Transverse colon (tissue), 4 donors: Measurements from ENCODE around the gene UBE2J1. TPM values are rescaled to one million over a fixed set of nuclear protein-coding genes. Genes with fewer than 3 reads are reported as not detected.

Source experiments
- DNase-seq: peaks from one replicate; pipeline ENCODE4 v3.0.0-alpha.2; 2019
- H3K27ac ChIP-seq, 4 donors: fragments of 200-600 bp; sonication (generic); 2 replicates each; pipeline ENCODE4 v1.5.1; 2016 to 2018; ENCODE audit warnings: inconsistent platforms in 4 of 4
- H3K27me3 ChIP-seq: fragments of 200-600 bp; sonication (generic); 2 replicates; pipeline ENCODE4 v1.5.1; 2017; ENCODE audit warnings: inconsistent platforms
- H3K36me3 ChIP-seq, 4 donors: fragments of 200-600 bp; sonication (generic); 2 replicates each; pipeline ENCODE4 v1.5.1; 2017 to 2019; ENCODE audit warnings: inconsistent platforms in 4 of 4
- H3K4me1 ChIP-seq, 4 donors: fragments of 200-600 bp; sonication (generic); 2 replicates each; pipeline ENCODE4 v1.5.1; 2017 to 2020; ENCODE audit warnings: inconsistent platforms in 4 of 4
- H3K4me3 ChIP-seq, 4 donors: fragments of 200-600 bp; sonication (generic); 1 replicate in 1 of 4; 2 replicates in 3 of 4; pipeline versions ENCODE4 v1.5.1 to v1.6.1; 2017 to 2019; ENCODE audit warnings: inconsistent platforms in 4 of 4
- H3K9me3 ChIP-seq, 2 donors: fragments of 200-600 bp; sonication (generic); 2 replicates each; pipeline ENCODE4 v1.5.1; 2017 to 2019; ENCODE audit warnings: inconsistent platforms in 2 of 2
- EP300 ChIP-seq: sonication (generic); formaldehyde crosslinking; IDR thresholded peaks from one replicate; pipeline ENCODE4 v1.6.1; 2017; ENCODE audit warnings: antibody characterized with exemption, low read depth
- POLR2A ChIP-seq: fragments of 450-650 bp; IDR thresholded peaks from one replicate; pipeline ENCODE4 v1.6.1; 2016; ENCODE audit warnings: antibody characterized with exemption, mild to moderate bottlenecking, moderate library complexity
- POLR2AphosphoS5 ChIP-seq, 3 donors: sonication (generic); formaldehyde crosslinking; IDR thresholded peaks; one replicate each; pipeline ENCODE4 v1.6.1; 2016; ENCODE audit warnings: antibody characterized with exemption in 3 of 3
- WGBS, 2 donors: methylation state at CpG; one replicate each; pipeline ENCODE4 v1.1.5; 2018; ENCODE audit warnings: low coverage in 1 of 2; 5-methylcytosine and 5-hydroxymethylcytosine counted together
- in situ Hi-C, 4 donors: fragments of 200-750 bp; cut with MboI; loops; one replicate each; pipeline versions ENCODE4 v1.15.0 to v1.15.1; 2017; ENCODE audit warnings: low sequenced_read_pairs in 3 of 4, low pct_ligation_motif_present in 1 of 4, low pct_unique_long_range_greater_than_20kb in 1 of 4
- intact Hi-C: fragments of 100-400 bp; cut with DNase I; formaldehyde crosslinking; loops from one replicate; pipeline ENCODE4 v1.15.1; 2023; ENCODE audit warnings: low total_unique reads
- total RNA-seq, 4 donors: library from RNA; depleted of rRNA; stranded (reverse); fragments of >200 nt; gene quantifications; one replicate each; pipeline ENCODE4 v1.1.0, GENCODE V29; 2016
- TF ChIP-seq, protein P1 (sequence below), 5 experiments: fragments of 200-600 bp in 3 of 5; fragments of 450-650 bp in 2 of 5; sonication (generic) in 3 of 5; IDR thresholded peaks; 1 replicate in 2 of 5; 2 replicates in 3 of 5; pipeline ENCODE4 v1.5.1; 2016 to 2017; ENCODE audit warnings: antibody characterized with exemption in 5 of 5, inconsistent platforms in 3 of 5, mild to moderate bottlenecking in 2 of 5, moderate library complexity in 1 of 5

UBE2J1 gene
- total RNA-seq, 4 donors from 2014 or later, result 27.3 to 52.9 (median 38.2) TPM

- WGBS, 2 donors, result 75% methylated on average over 2 of the region's 2 CpGs
- Histone ChIP-seq H3K9me3 (no peaks in the 10 kb centered on the region), H3K36me3 (no peaks in the 10 kb centered on the region), H3K27ac (no peak overlapping the region), H3K27me3 (no peaks in the 10 kb centered on the region), H3K4me1 (peaks cover 4 to 67% (median 34%) of the 10 kb centered on the region in 4 donors), H3K4me3 (no peak overlapping the region)
- intact Hi-C loops (loop anchor here (10.0 kb wide), 1 partner anchor 383 kb away; the partner anchor contains the start of gene RNGTT), in situ Hi-C loops (no loop called here)
- no peak for DNase-seq
- TF ChIP-seq POLR2AphosphoS5 (IDR thresholded peaks at IDR 0.05), result no peak
- TF ChIP-seq POLR2A, result no peak
- no peak for TF ChIP-seq EP300
- TF ChIP-seq, protein P1, sequence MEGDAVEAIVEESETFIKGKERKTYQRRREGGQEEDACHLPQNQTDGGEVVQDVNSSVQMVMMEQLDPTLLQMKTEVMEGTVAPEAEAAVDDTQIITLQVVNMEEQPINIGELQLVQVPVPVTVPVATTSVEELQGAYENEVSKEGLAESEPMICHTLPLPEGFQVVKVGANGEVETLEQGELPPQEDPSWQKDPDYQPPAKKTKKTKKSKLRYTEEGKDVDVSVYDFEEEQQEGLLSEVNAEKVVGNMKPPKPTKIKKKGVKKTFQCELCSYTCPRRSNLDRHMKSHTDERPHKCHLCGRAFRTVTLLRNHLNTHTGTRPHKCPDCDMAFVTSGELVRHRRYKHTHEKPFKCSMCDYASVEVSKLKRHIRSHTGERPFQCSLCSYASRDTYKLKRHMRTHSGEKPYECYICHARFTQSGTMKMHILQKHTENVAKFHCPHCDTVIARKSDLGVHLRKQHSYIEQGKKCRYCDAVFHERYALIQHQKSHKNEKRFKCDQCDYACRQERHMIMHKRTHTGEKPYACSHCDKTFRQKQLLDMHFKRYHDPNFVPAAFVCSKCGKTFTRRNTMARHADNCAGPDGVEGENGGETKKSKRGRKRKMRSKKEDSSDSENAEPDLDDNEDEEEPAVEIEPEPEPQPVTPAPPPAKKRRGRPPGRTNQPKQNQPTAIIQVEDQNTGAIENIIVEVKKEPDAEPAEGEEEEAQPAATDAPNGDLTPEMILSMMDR (IDR thresholded peaks at IDR 0.05), result no peak
Measured at GRCh38 chr6:89347825-89348224, 4.7 kb downstream of the UBE2J1 start.

DNA sequence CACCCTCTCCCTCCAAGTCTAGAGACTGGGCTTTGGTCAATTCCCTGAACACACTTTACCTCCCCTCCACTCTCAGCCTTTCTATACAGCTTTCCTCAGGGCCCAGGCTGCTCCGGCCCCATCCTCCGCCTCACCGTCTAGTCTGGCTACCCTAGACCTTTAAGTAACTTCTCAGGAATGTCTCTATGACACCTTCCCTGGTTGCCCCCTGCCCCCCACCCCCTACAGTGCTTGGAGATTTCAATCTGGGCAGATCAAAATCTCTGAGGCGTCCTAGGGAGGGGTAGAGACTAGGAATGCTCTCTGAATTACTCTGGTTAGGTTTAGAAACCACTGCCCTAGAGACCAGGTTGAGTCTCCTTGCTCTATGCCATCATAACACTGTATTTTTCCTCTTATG, 6.1 kb downstream of the UBE2J1 start:
- H3K4me3 ChIP-seq, result no peak overlapping the region
- in situ Hi-C loops (no loop called here), intact Hi-C loops (loop anchor here (10.0 kb wide), 1 partner anchor 382 kb away; the partner anchor contains the start of gene RNGTT)
- WGBS, 2 donors, result 85 to 100% methylated on average over 4 of the region's 4 CpGs
- H3K36me3 ChIP-seq, result peaks cover 0 to 9% (median 4%) of the 10 kb centered on the region in 4 donors
- H3K27ac ChIP-seq, result no peak overlapping the region
- peaks cover 3 to 65% (median 32%) of the 10 kb centered on the region in 4 donors for H3K4me1 ChIP-seq
- DNase-seq, result no peak
- H3K27me3 ChIP-seq, result no peaks in the 10 kb centered on the region
- TF ChIP-seq, protein P1 (IDR thresholded peaks at IDR 0.05), result no peak
- TF ChIP-seq POLR2AphosphoS5 (IDR thresholded peaks at IDR 0.05) (no peak), POLR2A (no peak), EP300 (no peak)
- H3K9me3 ChIP-seq, result no peaks in the 10 kb centered on the region

- Histone ChIP-seq H3K27me3 (no peaks in the 10 kb centered on the region), H3K27ac (no peak overlapping the region), H3K9me3 (no peaks in the 10 kb centered on the region), H3K4me1 (peaks cover 0 to 3% (median 2%) of the 10 kb centered on the region in 4 donors), H3K36me3 (peaks cover 0 to 50% (median 23%) of the 10 kb centered on the region in 4 donors), H3K4me3 (no peak overlapping the region)
- 80 to 92% methylated on average over 1 to 2 of the region's 2 CpGs for WGBS, 2 donors
- TF ChIP-seq POLR2A (no peak), EP300 (no peak), POLR2AphosphoS5 (IDR thresholded peaks at IDR 0.05) (no peak)
- TF ChIP-seq, protein P1 (IDR thresholded peaks at IDR 0.05), result no peak
- in situ Hi-C loops (no loop called here), intact Hi-C loops (no loop called here)
- no peak for DNase-seq
Measured at GRCh38 chr6:89339565-89339964, 13.0 kb downstream of the UBE2J1 start.

- Histone ChIP-seq H3K36me3 (peaks cover 0 to 58% (median 23%) of the 10 kb centered on the region in 4 donors), H3K4me1 (no peaks in the 10 kb centered on the region), H3K27me3 (no peaks in the 10 kb centered on the region), H3K4me3 (no peak overlapping the region), H3K9me3 (no peaks in the 10 kb centered on the region), H3K27ac (no peak overlapping the region)
- in situ Hi-C loops, result no loop called here
- no peak for DNase-seq
- WGBS, 2 donors, result 88 to 92% methylated on average over 3 of the region's 3 CpGs
- intact Hi-C loops, result no loop called here
- TF ChIP-seq POLR2AphosphoS5 (IDR thresholded peaks at IDR 0.05), result no peak
- no peak for TF ChIP-seq EP300
- TF ChIP-seq POLR2A, result no peak
- TF ChIP-seq, protein P1 (IDR thresholded peaks at IDR 0.05), result no peak
Measured at GRCh38 chr6:89335164-89335563, 17.4 kb downstream of the UBE2J1 start.
